SU-DHL-6 (cell line): ENCODE data around the gene RNASET2.

ENCODE experiments used
- H2AFZ ChIP-seq: fragments of 200-600 bp; sonication (generic); 2 replicates; pipeline ENCODE4 v1.6.1; 2014; ENCODE audit warnings: low read depth, mild to moderate bottlenecking, moderate library complexity, mixed read lengths, antibody characterized with exemption, low read length; ENCODE audit not compliant: severe bottlenecking
- H3F3A ChIP-seq: fragments of 200-600 bp; shearing (Covaris generic); 2 replicates; pipeline ENCODE4 v1.6.0; 2016; ENCODE audit warnings: antibody characterized with exemption, mild to moderate bottlenecking; ENCODE audit not compliant: insufficient read depth
- H3K27ac ChIP-seq: fragments of 200-600 bp; sonication (generic); 2 replicates; pipeline ENCODE4 v1.5.1; 2016; ENCODE audit warnings: low read depth, mild to moderate bottlenecking, low read length, moderate library complexity, mixed read lengths
- H3K27me3 ChIP-seq: fragments of 200-600 bp; sonication (generic), shearing (Covaris generic); 2 replicates; pipeline ENCODE4 v1.6.0; 2014; ENCODE audit warnings: mild to moderate bottlenecking, low read length
- H3K36me3 ChIP-seq: fragments of 200-600 bp; sonication (generic); 2 replicates; pipeline ENCODE4 v1.6.1; 2014; ENCODE audit warnings: mild to moderate bottlenecking, low read length, mixed read lengths
- H3K4me2 ChIP-seq: fragments of 300-600, 200-600 bp; shearing (Covaris generic), sonication (generic); 2 replicates; pipeline ENCODE4 v1.6.0; 2014; ENCODE audit warnings: low read length, low read depth, mild to moderate bottlenecking; ENCODE audit not compliant: poor library complexity, severe bottlenecking
- H3K4me3 ChIP-seq: fragments of 200-600 bp; sonication (generic); 2 replicates; pipeline ENCODE4 v1.5.1; 2014; ENCODE audit warnings: antibody characterized with exemption, low read length, mild to moderate bottlenecking, mixed read lengths; ENCODE audit not compliant: insufficient read depth, poor library complexity, severe bottlenecking
- H3K79me2 ChIP-seq: fragments of 200-600 bp; sonication (generic); 2 replicates; pipeline ENCODE4 v1.6.1; 2014; ENCODE audit warnings: mild to moderate bottlenecking, low read length, moderate library complexity; ENCODE audit not compliant: insufficient read depth
- H3K9ac ChIP-seq: fragments of 200-600 bp; sonication (generic); 2 replicates; pipeline ENCODE4 v1.7.0; 2014; ENCODE audit warnings: mild to moderate bottlenecking, low read length
- H3K9me2 ChIP-seq: fragments of 200-600 bp; sonication (generic); replicated peaks from 2 replicates; pipeline ENCODE4 v1.6.1; 2014; ENCODE audit warnings: low read length; ENCODE audit not compliant: insufficient read depth
- H3K9me3 ChIP-seq: fragments of 200-600 bp; sonication (generic); 2 replicates; pipeline ENCODE4 v1.6.1; 2014; ENCODE audit warnings: low read length, mixed read lengths; ENCODE audit not compliant: insufficient read depth
- H4K20me1 ChIP-seq: fragments of 200-600 bp; sonication (generic); 2 replicates; pipeline ENCODE4 v1.6.1; 2014; ENCODE audit warnings: low read depth, mild to moderate bottlenecking, antibody characterized with exemption, low read length, moderate library complexity, mixed read lengths
- EZH2phosphoT487 ChIP-seq: fragments of 200-600 bp; sonication (generic), shearing (Covaris generic); conservative IDR thresholded peaks from 2 replicates; pipeline ENCODE4 v1.6.1; 2018; ENCODE audit warnings: mild to moderate bottlenecking, antibody characterized with exemption, low read length, moderate library complexity, mixed read lengths
- TF ChIP-seq, protein P1 (sequence below): fragments of 200-600 bp; sonication (generic); IDR thresholded peaks from one replicate; pipeline ENCODE4 v1.5.1; 2017; ENCODE audit warnings: antibody characterized with exemption, mild to moderate bottlenecking, low read length, moderate library complexity; ENCODE audit not compliant: insufficient read depth, poor library complexity, severe bottlenecking

RNASET2 gene

DNA sequence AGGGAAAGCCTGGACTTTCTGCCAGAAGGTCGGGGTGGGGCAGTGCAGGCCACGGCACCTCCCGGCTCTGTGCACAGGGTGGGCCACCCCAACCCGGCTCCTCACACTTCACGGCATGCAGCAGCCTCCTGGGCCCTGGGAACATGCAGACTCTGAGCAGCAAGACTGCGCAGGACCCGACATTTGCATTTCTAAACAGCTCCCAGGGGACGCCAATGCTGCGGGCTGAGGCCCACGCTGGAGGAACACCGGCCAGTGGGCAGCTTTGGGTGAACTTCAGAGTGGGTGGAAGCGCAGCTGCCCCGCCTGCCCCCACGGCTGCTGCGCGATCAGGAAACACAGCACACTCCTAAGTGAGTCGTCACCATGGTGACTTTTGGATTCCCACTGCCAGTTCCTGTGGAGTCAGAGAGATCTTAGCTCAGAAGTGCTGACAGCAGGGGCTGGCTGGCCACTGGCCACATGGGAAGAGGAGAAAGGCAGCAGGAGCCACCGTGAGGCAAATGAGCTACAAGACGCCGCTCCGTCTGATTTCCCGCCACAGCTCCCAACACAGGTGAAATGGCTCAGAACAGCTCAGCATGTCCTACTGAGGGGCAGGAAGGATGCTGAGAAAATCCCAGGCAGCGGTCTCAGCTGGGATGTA lies 52.1 kb downstream of the RNASET2 start:
- Histone ChIP-seq H3K9me2 (no peaks in the 10 kb centered on the region), H3K4me2 (no peak overlapping the region), H3K9me3 (no peaks in the 10 kb centered on the region), H3K36me3 (no peaks in the 10 kb centered on the region), H3F3A (no peaks in the 10 kb centered on the region), H3K79me2 (no peaks in the 10 kb centered on the region), H3K9ac (no peak overlapping the region), H4K20me1 (no peaks in the 10 kb centered on the region), H3K4me3 (no peak overlapping the region), H3K27me3 (no peaks in the 10 kb centered on the region), H2AFZ (no peak overlapping the region), H3K27ac (no peak overlapping the region)
- TF ChIP-seq, protein P1, sequence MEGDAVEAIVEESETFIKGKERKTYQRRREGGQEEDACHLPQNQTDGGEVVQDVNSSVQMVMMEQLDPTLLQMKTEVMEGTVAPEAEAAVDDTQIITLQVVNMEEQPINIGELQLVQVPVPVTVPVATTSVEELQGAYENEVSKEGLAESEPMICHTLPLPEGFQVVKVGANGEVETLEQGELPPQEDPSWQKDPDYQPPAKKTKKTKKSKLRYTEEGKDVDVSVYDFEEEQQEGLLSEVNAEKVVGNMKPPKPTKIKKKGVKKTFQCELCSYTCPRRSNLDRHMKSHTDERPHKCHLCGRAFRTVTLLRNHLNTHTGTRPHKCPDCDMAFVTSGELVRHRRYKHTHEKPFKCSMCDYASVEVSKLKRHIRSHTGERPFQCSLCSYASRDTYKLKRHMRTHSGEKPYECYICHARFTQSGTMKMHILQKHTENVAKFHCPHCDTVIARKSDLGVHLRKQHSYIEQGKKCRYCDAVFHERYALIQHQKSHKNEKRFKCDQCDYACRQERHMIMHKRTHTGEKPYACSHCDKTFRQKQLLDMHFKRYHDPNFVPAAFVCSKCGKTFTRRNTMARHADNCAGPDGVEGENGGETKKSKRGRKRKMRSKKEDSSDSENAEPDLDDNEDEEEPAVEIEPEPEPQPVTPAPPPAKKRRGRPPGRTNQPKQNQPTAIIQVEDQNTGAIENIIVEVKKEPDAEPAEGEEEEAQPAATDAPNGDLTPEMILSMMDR: no peak
- no peak for TF ChIP-seq EZH2phosphoT487

DNA sequence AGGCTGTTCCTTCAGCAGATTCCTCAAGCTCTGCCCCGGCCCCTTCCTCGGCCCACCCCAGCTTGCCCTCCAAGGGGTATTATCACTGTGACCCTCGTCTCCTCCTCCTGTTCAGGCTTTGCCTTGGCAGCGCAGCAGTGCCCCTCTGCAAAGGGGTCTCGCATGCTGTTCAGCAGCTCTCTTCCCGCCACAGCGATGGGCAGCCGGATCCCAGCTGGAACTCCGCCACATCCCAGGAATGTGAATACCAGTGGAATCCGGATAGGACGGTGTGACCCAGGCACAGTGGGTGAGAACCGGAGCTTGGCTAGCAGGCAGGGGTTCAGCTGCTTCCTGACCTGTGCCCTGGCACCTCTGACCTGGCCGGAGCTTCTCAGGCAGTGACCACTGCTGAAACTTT lies 52.9 kb downstream of the RNASET2 start:
- no peaks in the 10 kb centered on the region for H3K36me3 ChIP-seq
- H3K9ac ChIP-seq: no peak overlapping the region
- H3K4me3 ChIP-seq: no peak overlapping the region
- H3K27ac ChIP-seq: no peak overlapping the region
- H3K9me3 ChIP-seq: no peaks in the 10 kb centered on the region
- H3K27me3 ChIP-seq: no peaks in the 10 kb centered on the region
- H2AFZ ChIP-seq: no peak overlapping the region
- TF ChIP-seq, protein P1: no peak
- no peak for TF ChIP-seq EZH2phosphoT487
- H3K9me2 ChIP-seq: no peaks in the 10 kb centered on the region
- H3K79me2 ChIP-seq: no peaks in the 10 kb centered on the region
- no peaks in the 10 kb centered on the region for H3F3A ChIP-seq
- no peak overlapping the region for H3K4me2 ChIP-seq
- H4K20me1 ChIP-seq: no peaks in the 10 kb centered on the region

DNA sequence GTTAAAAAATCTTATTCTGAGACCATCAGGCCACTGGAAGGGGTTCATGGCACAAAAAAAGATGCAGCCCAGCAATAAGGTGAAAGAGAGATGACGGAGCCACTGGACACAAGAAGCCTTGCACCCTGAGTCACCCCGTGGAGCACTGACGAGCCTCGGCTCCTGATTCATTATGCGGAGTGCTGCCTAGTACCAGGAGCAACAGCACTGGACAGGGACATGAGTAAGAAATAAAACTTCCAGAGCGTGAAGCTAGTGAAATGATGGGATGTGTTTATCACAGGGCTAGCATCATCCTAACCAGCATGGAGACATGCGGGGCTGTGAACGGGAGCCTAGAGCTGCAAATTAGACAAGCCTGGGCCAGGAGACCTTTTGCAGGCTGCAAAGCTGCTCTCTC lies 53.3 kb downstream of the RNASET2 start:
- Histone ChIP-seq H3K9ac (no peak overlapping the region), H3K79me2 (no peaks in the 10 kb centered on the region), H2AFZ (no peak overlapping the region), H3K4me2 (no peak overlapping the region), H3K9me3 (no peaks in the 10 kb centered on the region), H3K27me3 (no peaks in the 10 kb centered on the region), H3K9me2 (no peaks in the 10 kb centered on the region), H3K4me3 (no peak overlapping the region), H3F3A (no peaks in the 10 kb centered on the region), H4K20me1 (no peaks in the 10 kb centered on the region), H3K36me3 (no peaks in the 10 kb centered on the region), H3K27ac (no peak overlapping the region)
- TF ChIP-seq, protein P1: no peak
- no peak for TF ChIP-seq EZH2phosphoT487
